Measurements from ENCODE around the gene ATP5MG.
"Not testable (repeated sequence)": the region's sequence is repeated elsewhere in the genome, so short reads cannot be mapped to it uniquely, and the experiment has no call there.

The ATP5MG gene

GRCh38 chr11:118401880-118402590 is 629 bp downstream of the ATP5MG start:
- TF ChIP-seq, protein P1, sequence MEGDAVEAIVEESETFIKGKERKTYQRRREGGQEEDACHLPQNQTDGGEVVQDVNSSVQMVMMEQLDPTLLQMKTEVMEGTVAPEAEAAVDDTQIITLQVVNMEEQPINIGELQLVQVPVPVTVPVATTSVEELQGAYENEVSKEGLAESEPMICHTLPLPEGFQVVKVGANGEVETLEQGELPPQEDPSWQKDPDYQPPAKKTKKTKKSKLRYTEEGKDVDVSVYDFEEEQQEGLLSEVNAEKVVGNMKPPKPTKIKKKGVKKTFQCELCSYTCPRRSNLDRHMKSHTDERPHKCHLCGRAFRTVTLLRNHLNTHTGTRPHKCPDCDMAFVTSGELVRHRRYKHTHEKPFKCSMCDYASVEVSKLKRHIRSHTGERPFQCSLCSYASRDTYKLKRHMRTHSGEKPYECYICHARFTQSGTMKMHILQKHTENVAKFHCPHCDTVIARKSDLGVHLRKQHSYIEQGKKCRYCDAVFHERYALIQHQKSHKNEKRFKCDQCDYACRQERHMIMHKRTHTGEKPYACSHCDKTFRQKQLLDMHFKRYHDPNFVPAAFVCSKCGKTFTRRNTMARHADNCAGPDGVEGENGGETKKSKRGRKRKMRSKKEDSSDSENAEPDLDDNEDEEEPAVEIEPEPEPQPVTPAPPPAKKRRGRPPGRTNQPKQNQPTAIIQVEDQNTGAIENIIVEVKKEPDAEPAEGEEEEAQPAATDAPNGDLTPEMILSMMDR (conservative IDR thresholded peaks at IDR 0.05; ENCODE audit: low read depth) = no peak
- peak overlapping the region; percentile 85 for H3K27ac ChIP-seq
- peak; percentile 64 for DNase-seq (ENCODE audit: low spot score)
- ChIA-PET POLR2A (ENCODE audit: low non-redundant PET) (no interaction called here), CTCF (interaction anchor here (0.6 to 1.1 kb wide), 3 partner anchors 29 to 203 kb away, joined by 3 to 6 read pairs (median 3); no protein-coding TSS in a partner anchor)

DNA sequence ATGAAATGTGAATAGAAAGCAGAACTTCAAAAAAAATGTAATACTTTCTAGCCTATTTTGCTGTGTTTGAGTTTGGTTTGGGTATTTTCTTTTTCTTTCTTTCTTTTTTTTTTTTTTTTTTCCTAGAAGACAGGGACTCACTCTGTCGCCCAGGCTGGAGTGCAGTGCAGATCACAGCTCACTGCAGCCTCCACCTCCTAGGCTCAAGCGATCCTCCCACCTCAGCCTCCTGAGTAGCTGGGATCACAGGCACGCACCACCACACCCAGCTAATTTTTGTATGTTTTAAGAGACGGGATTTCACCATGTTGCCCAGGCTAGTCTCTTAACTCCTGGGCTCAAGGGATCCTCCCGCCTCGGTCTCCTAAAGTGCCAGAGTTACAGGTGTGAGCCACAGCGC is 1.2 kb downstream of the ATP5MG start:
- DNase-seq (ENCODE audit: low spot score); POLR2A ChIA-PET (ENCODE audit: low non-redundant PET): not testable (repeated sequence)
- H3K27ac ChIP-seq = 0 out of 2 replicates have a peak overlapping the region, but pooled peaks have one; percentile 1
- CTCF ChIA-PET = interaction anchor here (1.0 to 1.1 kb wide), 2 partner anchors 28 to 204 kb away, joined by 3 to 6 read pairs; no protein-coding TSS in a partner anchor

- ChIA-PET CTCF (interaction anchor here (0.6 kb wide), 1 partner anchor 53 kb away, joined by 3 read pairs; no protein-coding TSS in a partner anchor), POLR2A (ENCODE audit: low non-redundant PET) (no interaction called here)
- no peak overlapping the region for H3K27ac ChIP-seq
- no peak for DNase-seq (ENCODE audit: low spot score)
- TF ChIP-seq, protein P1 (conservative IDR thresholded peaks at IDR 0.05; ENCODE audit: low read depth) = no peak
Observed at GRCh38 chr11:118406599-118407166, 5.3 kb downstream of the ATP5MG start.

DNA sequence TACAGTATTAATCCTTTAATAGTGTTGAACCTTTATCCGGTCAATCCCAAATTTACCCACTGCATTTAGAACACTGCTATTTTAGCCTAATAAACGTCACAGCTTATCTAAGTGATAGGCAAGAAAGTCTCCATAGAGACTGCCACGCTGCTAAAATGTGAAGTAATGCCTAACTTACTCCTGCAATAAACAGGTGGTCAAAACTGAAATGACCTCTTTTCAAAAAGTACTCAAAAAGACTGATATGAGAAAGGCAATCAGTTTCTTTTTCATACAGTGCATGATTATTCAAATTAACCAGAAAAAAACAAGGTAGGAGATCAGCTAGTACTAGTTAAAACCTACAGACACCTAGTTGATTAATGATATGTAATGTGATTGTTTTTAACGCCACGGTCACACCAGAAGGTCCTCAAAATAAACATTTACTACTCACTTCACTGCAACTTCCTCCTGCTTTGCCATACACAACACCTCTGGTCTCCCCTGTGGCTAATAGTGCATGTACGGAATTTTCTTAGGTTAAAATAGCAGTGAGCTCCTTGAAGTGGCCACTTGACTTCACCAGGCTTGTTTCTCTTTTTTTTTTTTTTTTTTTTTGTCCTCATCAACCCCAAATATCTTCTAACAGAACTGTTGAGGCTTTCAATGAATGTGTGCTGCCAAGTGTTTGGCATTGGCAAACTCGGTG is 8.8 kb downstream of the ATP5MG start:
- POLR2A ChIA-PET (ENCODE audit: low non-redundant PET) = interaction anchor here (0.7 kb wide), 1 partner anchor 897 kb away, joined by 6 read pairs; no protein-coding TSS in a partner anchor
- CTCF ChIA-PET = no interaction called here
- TF ChIP-seq, protein P1 (conservative IDR thresholded peaks at IDR 0.05; ENCODE audit: low read depth) = no peak
- no peak overlapping the region for H3K27ac ChIP-seq
- DNase-seq (ENCODE audit: low spot score) = no peak

DNA sequence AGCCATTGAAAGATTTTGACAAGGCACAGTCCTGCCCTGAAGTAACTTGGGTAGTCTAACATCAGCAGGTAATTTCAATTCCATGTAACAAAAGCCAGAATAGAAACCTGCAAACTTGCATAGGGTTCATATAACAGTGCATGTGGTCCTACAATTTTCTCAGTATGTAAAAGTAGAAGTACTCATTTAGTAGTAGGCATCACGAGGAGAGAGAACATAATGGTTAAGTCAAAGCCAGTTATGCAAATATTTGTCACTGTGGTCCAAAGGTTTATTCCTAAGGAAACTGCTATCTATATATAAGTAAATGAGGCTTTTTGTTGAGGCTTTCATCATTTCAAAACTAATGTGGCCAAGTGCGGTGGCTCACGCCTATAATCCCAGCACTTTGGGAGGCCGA is 10.1 kb downstream of the ATP5MG start:
- ChIA-PET POLR2A (ENCODE audit: low non-redundant PET) (interaction anchor here (0.6 kb wide), 1 partner anchor 107 kb away, joined by 3 read pairs; the partner anchor contains the start of gene CD3E), CTCF (no interaction called here)
- TF ChIP-seq, protein P1 (conservative IDR thresholded peaks at IDR 0.05; ENCODE audit: low read depth) = no peak
- no peak overlapping the region for H3K27ac ChIP-seq
- DNase-seq (ENCODE audit: low spot score) = no peak

- DNase-seq (ENCODE audit: low spot score) = no peak
- ChIA-PET CTCF (no interaction called here), POLR2A (ENCODE audit: low non-redundant PET) (no interaction called here)
- H3K27ac ChIP-seq = no peak overlapping the region
- TF ChIP-seq, protein P1 (conservative IDR thresholded peaks at IDR 0.05; ENCODE audit: low read depth) = no peak
Observed at GRCh38 chr11:118412921-118413320, 11.5 kb downstream of the ATP5MG start.
